H9 (cell line): Measurements from ENCODE around the gene BAIAP2. TPM values are rescaled to one million over a fixed set of nuclear protein-coding genes. Genes with fewer than 3 reads are reported as not detected.

Source experiments
- DNase-seq: peaks from one replicate; pipeline ENCODE4 v3.0.0-alpha.2; 2017
- H2AFZ ChIP-seq: one replicate; pipeline ENCODE4 v1.6.1; 2013; ENCODE audit warnings: mild to moderate bottlenecking, low read length, control low read depth, moderate library complexity
- H2AK5ac ChIP-seq: 2 replicates; pipeline ENCODE4 v1.6.1; 2013; ENCODE audit warnings: low read length, control low read depth, mixed read lengths; ENCODE audit not compliant: insufficient read length
- H2BK120ac ChIP-seq: one replicate; pipeline ENCODE4 v1.6.1; 2013; ENCODE audit warnings: low read depth, mild to moderate bottlenecking, low read length, control low read depth, inconsistent platforms; ENCODE audit not compliant: poor library complexity, severe bottlenecking
- H2BK12ac ChIP-seq: 2 replicates; pipeline ENCODE4 v1.6.1; 2013; ENCODE audit warnings: low read length, control low read depth, mixed read lengths, low read depth; ENCODE audit not compliant: insufficient read length
- H2BK15ac ChIP-seq: 2 replicates; pipeline ENCODE4 v1.6.1; 2013; ENCODE audit warnings: low read depth, low read length, control low read depth
- H2BK20ac ChIP-seq: one replicate; pipeline ENCODE4 v1.6.1; 2013; ENCODE audit warnings: low read depth, mild to moderate bottlenecking, low read length, control low read depth, inconsistent platforms; ENCODE audit not compliant: poor library complexity, severe bottlenecking
- H2BK5ac ChIP-seq: 2 replicates; pipeline ENCODE4 v1.6.1; 2013; ENCODE audit warnings: low read length, control low read depth, mixed read lengths; ENCODE audit not compliant: insufficient read length
- H3K14ac ChIP-seq: 2 replicates; pipeline ENCODE4 v1.6.1; 2013; ENCODE audit warnings: low read length, control low read depth; ENCODE audit not compliant: insufficient read depth
- H3K18ac ChIP-seq: 2 replicates; pipeline ENCODE4 v1.6.1; 2013; ENCODE audit warnings: low read depth, mild to moderate bottlenecking, mixed read lengths, low read length, control low read depth; ENCODE audit not compliant: insufficient read length
- H3K23ac ChIP-seq: 2 replicates; pipeline ENCODE4 v1.6.1; 2013; ENCODE audit warnings: low read length, control low read depth, mixed read lengths, low read depth; ENCODE audit not compliant: insufficient read length
- H3K23me2 ChIP-seq: 2 replicates; pipeline ENCODE4 v1.6.1; 2013; ENCODE audit warnings: low read depth, mild to moderate bottlenecking, mixed read lengths, low read length, control low read depth; ENCODE audit not compliant: insufficient read length, poor library complexity, severe bottlenecking
- H3K27ac ChIP-seq: 2 replicates; pipeline ENCODE4 v1.5.1; 2013; ENCODE audit warnings: low read length, control low read depth, mixed read lengths, low read depth; ENCODE audit not compliant: insufficient read length
- H3K27me3 ChIP-seq: 2 replicates; pipeline ENCODE4 v1.6.1; 2013; ENCODE audit warnings: low read length, control low read depth, inconsistent platforms; ENCODE audit not compliant: insufficient read depth
- H3K4ac ChIP-seq: 2 replicates; pipeline ENCODE4 v1.6.1; 2013; ENCODE audit warnings: low read depth, mild to moderate bottlenecking, control low read depth, inconsistent platforms, low read length, moderate library complexity
- H3K4me1 ChIP-seq: 2 replicates; pipeline ENCODE4 v1.6.1; 2013; ENCODE audit warnings: low read length, control low read depth, inconsistent platforms; ENCODE audit not compliant: insufficient read depth
- H3K4me2 ChIP-seq: 2 replicates; pipeline ENCODE4 v1.6.1; 2013; ENCODE audit warnings: low read length, control low read depth, mixed read lengths; ENCODE audit not compliant: insufficient read length, insufficient read depth
- H3K56ac ChIP-seq: 2 replicates; pipeline ENCODE4 v1.6.1; 2013; ENCODE audit warnings: low read depth, mild to moderate bottlenecking, mixed read lengths, low read length, control low read depth; ENCODE audit not compliant: insufficient read length
- H3K79me1 ChIP-seq: 2 replicates; pipeline ENCODE4 v1.6.1; 2013; ENCODE audit warnings: low read depth, mild to moderate bottlenecking, moderate library complexity, low read length, control low read depth, inconsistent platforms; ENCODE audit not compliant: insufficient read depth, poor library complexity, severe bottlenecking
- H3K79me2 ChIP-seq: 2 replicates; pipeline ENCODE4 v1.6.1; 2013; ENCODE audit warnings: low read length, control low read depth, inconsistent platforms; ENCODE audit not compliant: insufficient read depth
- H3K9ac ChIP-seq: 2 replicates; pipeline ENCODE4 v1.6.1; 2013; ENCODE audit warnings: low read length, control low read depth, mixed read lengths; ENCODE audit not compliant: insufficient read length; ENCODE audit errors: extremely low read depth
- H3K9me3 ChIP-seq: one replicate; pipeline ENCODE4 v1.6.1; 2013; ENCODE audit warnings: low read depth, low read length, inconsistent platforms; ENCODE audit not compliant: control insufficient read depth
- H3T11ph ChIP-seq: one replicate; pipeline ENCODE4 v1.6.1; 2013; ENCODE audit warnings: mild to moderate bottlenecking, low read length, control low read depth, inconsistent platforms
- H4K20me1 ChIP-seq: one replicate; pipeline ENCODE4 v1.6.1; 2013; ENCODE audit not compliant: control insufficient read depth, insufficient read length, insufficient read depth
- H4K5ac ChIP-seq: 2 replicates; pipeline ENCODE4 v1.6.1; 2013; ENCODE audit warnings: low read depth, mild to moderate bottlenecking, mixed read lengths, low read length, control low read depth; ENCODE audit not compliant: insufficient read length
- H4K8ac ChIP-seq: replicated peaks from 2 replicates; pipeline ENCODE4 v1.6.1; 2013; ENCODE audit warnings: low read length, control low read depth, mixed read lengths, low read depth; ENCODE audit not compliant: insufficient read length
- H4K91ac ChIP-seq: 2 replicates; pipeline ENCODE4 v1.6.1; 2013; ENCODE audit warnings: low read depth, mild to moderate bottlenecking, moderate library complexity, mixed read lengths, low read length, control low read depth; ENCODE audit not compliant: insufficient read length
- H3K27ac Mint-ChIP-seq, 3 experiments: 2 replicates in 2 of 3; 3 replicates in 1 of 3; pipeline ENCODE4 v1.8.0; 2020 to 2021; ENCODE audit warnings: mixed read lengths in 3 of 3, mild to moderate bottlenecking in 1 of 3, moderate library complexity in 1 of 3
- H3K27me3 Mint-ChIP-seq: 2 replicates; pipeline ENCODE4 v1.8.0; 2021; ENCODE audit warnings: low read depth, mild to moderate bottlenecking, moderate library complexity, mixed read lengths
- H3K36me3 Mint-ChIP-seq, 3 experiments: 2 replicates in 2 of 3; 3 replicates in 1 of 3; pipeline ENCODE4 v1.8.0; 2020 to 2021; ENCODE audit warnings: low read depth in 3 of 3, mixed read lengths in 3 of 3; ENCODE audit not compliant: insufficient read depth in 1 of 3
- H3K4me1 Mint-ChIP-seq, 2 experiments: 2 replicates each; pipeline ENCODE4 v1.8.0; 2020; ENCODE audit warnings: mixed read lengths in 2 of 2
- H3K4me3 Mint-ChIP-seq, 2 experiments: 2 replicates in 1 of 2; 3 replicates in 1 of 2; pipeline ENCODE4 v1.8.0; 2020 to 2021; ENCODE audit warnings: mild to moderate bottlenecking in 2 of 2, mixed read lengths in 2 of 2, moderate library complexity in 1 of 2
- H3K9me3 Mint-ChIP-seq, 2 experiments: 2 replicates in 1 of 2; 3 replicates in 1 of 2; pipeline ENCODE4 v1.8.0; 2020; ENCODE audit warnings: mild to moderate bottlenecking in 2 of 2, mixed read lengths in 2 of 2, moderate library complexity in 1 of 2
- CTCF ChIP-seq: fragments of 200-600 bp; sonication (generic); conservative IDR thresholded peaks from 3 replicates; pipeline ENCODE4 v1.8.0; 2021; ENCODE audit warnings: antibody characterized with exemption, mild to moderate bottlenecking
- WGBS: extraction: QIAGEN DNeasy Blood & Tissue Kit; methylation state at CpG from one replicate; pipeline ENCODE4 v1.1.7; 2013; ENCODE audit warnings: missing lambda C conversion rate, low lambda C conversion rate, mixed read lengths; ENCODE audit not compliant: insufficient read length; ENCODE audit errors: extremely low coverage; 5-methylcytosine and 5-hydroxymethylcytosine counted together
- total RNA-seq: library from RNA; stranded (reverse); gene quantifications from 2 replicates; pipeline ENCODE4 v1.2.1, GENCODE V29; 2021

The BAIAP2 gene
- total RNA-seq, 1 experiment from 2014 or later = 27.8 TPM

GRCh38 chr17:81060416-81060815 lies 25.5 kb downstream of the BAIAP2 start:
- no peak overlapping the region for H3K18ac ChIP-seq
- H3K4me1 ChIP-seq = no peaks in the 10 kb centered on the region
- no peaks in the 10 kb centered on the region for H3K27me3 ChIP-seq
- H3K4me2 ChIP-seq = no peak overlapping the region
- H2BK12ac ChIP-seq = no peak overlapping the region
- H3K23ac ChIP-seq = no peak overlapping the region
- Mint-ChIP-seq H3K4me1 (peaks cover 24 to 35% of the 10 kb centered on the region in 2 experiments), H3K27ac (peak overlapping the region in 2 of 3 experiments; percentile 9 to 67; a peak in 2 of 7 replicates), H3K4me3 (no peak overlapping the region), H3K27me3 (no peaks in the 10 kb centered on the region), H3K36me3 (peaks cover 0 to 10% (median 8%) of the 10 kb centered on the region in 3 experiments), H3K9me3 (no peaks in the 10 kb centered on the region)
- no peaks in the 10 kb centered on the region for H3K79me2 ChIP-seq
- no CpG with 5 or more reads among the region's 10 CpGs for WGBS
- H4K8ac ChIP-seq = no peak overlapping the region
- H3K23me2 ChIP-seq = no peaks in the 10 kb centered on the region
- no peak for DNase-seq
- H4K5ac ChIP-seq = no peak overlapping the region
- no peak overlapping the region for H3T11ph ChIP-seq
- no peak overlapping the region for H3K27ac ChIP-seq
- no peak overlapping the region for H2BK120ac ChIP-seq
- H4K91ac ChIP-seq = no peak overlapping the region
- no peak overlapping the region for H3K56ac ChIP-seq
- no peaks in the 10 kb centered on the region for H3K79me1 ChIP-seq
- no peak overlapping the region for H2AK5ac ChIP-seq
- TF ChIP-seq CTCF = no peak
- H3K14ac ChIP-seq = no peak overlapping the region
- no peak overlapping the region for H3K4ac ChIP-seq
- no peak overlapping the region for H2BK20ac ChIP-seq
- no peak overlapping the region for H2AFZ ChIP-seq
- no peaks in the 10 kb centered on the region for H3K9me3 ChIP-seq
- H2BK5ac ChIP-seq = no peak overlapping the region
- H3K9ac ChIP-seq = no peak overlapping the region
- H2BK15ac ChIP-seq = no peak overlapping the region
- H4K20me1 ChIP-seq = no peaks in the 10 kb centered on the region
